ENCODE data around the gene EGFR. TPM values are rescaled to one million over a fixed set of nuclear protein-coding genes. Genes with fewer than 3 reads are reported as not detected.

EGFR gene
- total and polyA plus RNA-seq, 2 experiments from 2014 or later: 21.6 to 51.0 TPM

GRCh38 chr7:55180963-55181542, 162.2 kb downstream of the EGFR start:
- Histone ChIP-seq H3K79me2 (peaks cover 5% of the 10 kb centered on the region), H4K20me1 (ENCODE audit: insufficient read depth, poor library complexity, severe bottlenecking) (no peaks in the 10 kb centered on the region), H3K4me1 (ENCODE audit: insufficient read depth) (peaks cover 64% of the 10 kb centered on the region), H3K27ac (peak overlapping the region; percentile 85), H3K36me3 (replicated peaks; ENCODE audit: insufficient read depth, low read depth) (no peaks in the 10 kb centered on the region), H2AFZ (no peak overlapping the region), H3K4me2 (no peak overlapping the region), H3K9me2 (replicated peaks; ENCODE audit: insufficient read depth) (no peaks in the 10 kb centered on the region), H3K9me3 (ENCODE audit: low read depth) (no peaks in the 10 kb centered on the region), H3K4me3 (no peak overlapping the region), H3K27me3 (no peaks in the 10 kb centered on the region)
- WGBS (ENCODE audit: low lambda C conversion rate, missing lambda C conversion rate): 61% methylated on average over 19 of the region's 19 CpGs
- TF ChIP-seq EZH2 (IDR thresholded peaks at IDR 0.05; ENCODE audit: borderline replicate concordance): no peak
- TF ChIP-seq, protein P1, sequence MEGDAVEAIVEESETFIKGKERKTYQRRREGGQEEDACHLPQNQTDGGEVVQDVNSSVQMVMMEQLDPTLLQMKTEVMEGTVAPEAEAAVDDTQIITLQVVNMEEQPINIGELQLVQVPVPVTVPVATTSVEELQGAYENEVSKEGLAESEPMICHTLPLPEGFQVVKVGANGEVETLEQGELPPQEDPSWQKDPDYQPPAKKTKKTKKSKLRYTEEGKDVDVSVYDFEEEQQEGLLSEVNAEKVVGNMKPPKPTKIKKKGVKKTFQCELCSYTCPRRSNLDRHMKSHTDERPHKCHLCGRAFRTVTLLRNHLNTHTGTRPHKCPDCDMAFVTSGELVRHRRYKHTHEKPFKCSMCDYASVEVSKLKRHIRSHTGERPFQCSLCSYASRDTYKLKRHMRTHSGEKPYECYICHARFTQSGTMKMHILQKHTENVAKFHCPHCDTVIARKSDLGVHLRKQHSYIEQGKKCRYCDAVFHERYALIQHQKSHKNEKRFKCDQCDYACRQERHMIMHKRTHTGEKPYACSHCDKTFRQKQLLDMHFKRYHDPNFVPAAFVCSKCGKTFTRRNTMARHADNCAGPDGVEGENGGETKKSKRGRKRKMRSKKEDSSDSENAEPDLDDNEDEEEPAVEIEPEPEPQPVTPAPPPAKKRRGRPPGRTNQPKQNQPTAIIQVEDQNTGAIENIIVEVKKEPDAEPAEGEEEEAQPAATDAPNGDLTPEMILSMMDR (IDR thresholded peaks at IDR 0.05; ENCODE audit: poor library complexity): peak; percentile 29
- peak; percentile 82 for DNase-seq (ENCODE audit: low spot score)

GRCh38 chr7:55181762-55182161, 162.9 kb downstream of the EGFR start:
- no peaks in the 10 kb centered on the region for H4K20me1 ChIP-seq (ENCODE audit: insufficient read depth, poor library complexity, severe bottlenecking)
- peaks cover 5% of the 10 kb centered on the region for H3K79me2 ChIP-seq
- peak overlapping the region; percentile 85 for H3K27ac ChIP-seq
- peak overlapping the region; percentile 17 for H3K4me2 ChIP-seq
- H3K36me3 ChIP-seq (replicated peaks; ENCODE audit: insufficient read depth, low read depth): no peaks in the 10 kb centered on the region
- H3K9me3 ChIP-seq (ENCODE audit: low read depth): no peaks in the 10 kb centered on the region
- H3K9me2 ChIP-seq (replicated peaks; ENCODE audit: insufficient read depth): no peaks in the 10 kb centered on the region
- WGBS (ENCODE audit: low lambda C conversion rate, missing lambda C conversion rate): 93% methylated on average over 4 of the region's 4 CpGs
- TF ChIP-seq, protein P1 (IDR thresholded peaks at IDR 0.05; ENCODE audit: poor library complexity): no peak
- TF ChIP-seq EZH2 (IDR thresholded peaks at IDR 0.05; ENCODE audit: borderline replicate concordance): no peak
- TF ChIP-seq EZH2phosphoT487 (IDR thresholded peaks at IDR 0.05; ENCODE audit: low read depth, severe bottlenecking, unreplicated experiment): no peak
- H3K4me1 ChIP-seq (ENCODE audit: insufficient read depth): peaks cover 71% of the 10 kb centered on the region
- no peaks in the 10 kb centered on the region for H3K27me3 ChIP-seq
- peak; percentile 44 for DNase-seq (ENCODE audit: low spot score)
- no peak overlapping the region for H2AFZ ChIP-seq
- H3K4me3 ChIP-seq: no peak overlapping the region

- Histone ChIP-seq H3K79me2 (peaks cover 5% of the 10 kb centered on the region), H3K4me1 (ENCODE audit: insufficient read depth) (peaks cover 66% of the 10 kb centered on the region), H3K27ac (peak overlapping the region; percentile 29), H3K9me3 (ENCODE audit: low read depth) (no peaks in the 10 kb centered on the region), H2AFZ (no peak overlapping the region), H3K27me3 (no peaks in the 10 kb centered on the region), H3K4me2 (no peak overlapping the region), H4K20me1 (ENCODE audit: insufficient read depth, poor library complexity, severe bottlenecking) (no peaks in the 10 kb centered on the region), H3K36me3 (replicated peaks; ENCODE audit: insufficient read depth, low read depth) (no peaks in the 10 kb centered on the region), H3K9me2 (replicated peaks; ENCODE audit: insufficient read depth) (no peaks in the 10 kb centered on the region), H3K4me3 (no peak overlapping the region)
- TF ChIP-seq EZH2 (IDR thresholded peaks at IDR 0.05; ENCODE audit: borderline replicate concordance) (no peak), EZH2phosphoT487 (IDR thresholded peaks at IDR 0.05; ENCODE audit: low read depth, severe bottlenecking, unreplicated experiment) (no peak)
- TF ChIP-seq, protein P1 (IDR thresholded peaks at IDR 0.05; ENCODE audit: poor library complexity): no peak
- 90% methylated on average over 14 of the region's 15 CpGs for WGBS (ENCODE audit: low lambda C conversion rate, missing lambda C conversion rate)
- DNase-seq (ENCODE audit: low spot score): no peak
Observed at GRCh38 chr7:55183897-55184296, 165.1 kb downstream of the EGFR start.

Data from hepatocyte (in vitro differentiated cells).